Sigmoid colon (tissue), 4 donors: ENCODE results near the gene PPIAL4G.
"Not testable (repeated sequence)": the region's sequence is repeated elsewhere in the genome, so short reads cannot be mapped to it uniquely, and the experiment has no call there.

Source experiments
- EP300 ChIP-seq, 4 donors: sonication (generic); formaldehyde crosslinking; IDR thresholded peaks; one replicate each; pipeline ENCODE4 v1.6.1; 2017; ENCODE audit warnings: antibody characterized with exemption in 4 of 4
- POLR2A ChIP-seq, 2 donors: fragments of 450-650 bp; IDR thresholded peaks; one replicate each; pipeline ENCODE4 v1.6.1; 2016; ENCODE audit warnings: antibody characterized with exemption in 2 of 2, mild to moderate bottlenecking in 2 of 2, moderate library complexity in 2 of 2
- TF ChIP-seq, protein P1 (sequence below), 4 experiments: fragments of 450-650 bp in 3 of 4; fragments of 200-600 bp in 1 of 4; IDR thresholded peaks; one replicate each; pipeline ENCODE4 v1.5.1; 2016 to 2019; ENCODE audit warnings: antibody characterized with exemption in 4 of 4, mild to moderate bottlenecking in 3 of 4, moderate library complexity in 2 of 4

DNA sequence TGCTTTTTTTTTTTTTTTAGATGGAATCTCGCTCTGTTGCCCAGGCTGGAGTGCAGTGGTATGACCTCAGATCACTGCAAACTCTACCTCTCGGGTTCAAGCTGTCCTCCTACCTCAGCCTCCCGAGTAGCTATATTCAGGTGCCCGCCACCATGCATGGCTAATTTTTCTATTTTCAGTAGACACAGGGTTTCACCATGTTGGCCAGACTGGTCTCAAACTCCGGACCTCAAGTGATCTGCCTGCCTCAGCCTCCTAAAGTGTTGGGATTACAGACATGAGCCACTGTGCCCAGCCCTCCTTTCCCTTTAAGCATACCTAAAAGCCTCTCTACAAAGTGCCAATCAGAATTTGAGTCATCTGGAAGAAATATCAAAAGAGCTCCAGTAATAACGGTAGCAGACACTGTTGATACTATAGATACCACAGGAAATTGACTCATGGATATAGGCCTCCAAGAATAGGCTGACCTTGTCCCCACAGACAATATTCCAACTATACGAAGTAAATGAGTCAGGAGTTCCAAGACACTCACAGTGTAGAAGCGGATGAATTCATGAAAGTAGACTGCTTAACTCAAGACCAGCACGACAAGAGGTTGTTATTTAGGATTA lies 29.6 kb upstream of the PPIAL4G start:
- TF ChIP-seq, protein P1, sequence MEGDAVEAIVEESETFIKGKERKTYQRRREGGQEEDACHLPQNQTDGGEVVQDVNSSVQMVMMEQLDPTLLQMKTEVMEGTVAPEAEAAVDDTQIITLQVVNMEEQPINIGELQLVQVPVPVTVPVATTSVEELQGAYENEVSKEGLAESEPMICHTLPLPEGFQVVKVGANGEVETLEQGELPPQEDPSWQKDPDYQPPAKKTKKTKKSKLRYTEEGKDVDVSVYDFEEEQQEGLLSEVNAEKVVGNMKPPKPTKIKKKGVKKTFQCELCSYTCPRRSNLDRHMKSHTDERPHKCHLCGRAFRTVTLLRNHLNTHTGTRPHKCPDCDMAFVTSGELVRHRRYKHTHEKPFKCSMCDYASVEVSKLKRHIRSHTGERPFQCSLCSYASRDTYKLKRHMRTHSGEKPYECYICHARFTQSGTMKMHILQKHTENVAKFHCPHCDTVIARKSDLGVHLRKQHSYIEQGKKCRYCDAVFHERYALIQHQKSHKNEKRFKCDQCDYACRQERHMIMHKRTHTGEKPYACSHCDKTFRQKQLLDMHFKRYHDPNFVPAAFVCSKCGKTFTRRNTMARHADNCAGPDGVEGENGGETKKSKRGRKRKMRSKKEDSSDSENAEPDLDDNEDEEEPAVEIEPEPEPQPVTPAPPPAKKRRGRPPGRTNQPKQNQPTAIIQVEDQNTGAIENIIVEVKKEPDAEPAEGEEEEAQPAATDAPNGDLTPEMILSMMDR (IDR thresholded peaks at IDR 0.05) = not testable (repeated sequence)
- not testable (repeated sequence) for TF ChIP-seq EP300, POLR2A (IDR thresholded peaks at IDR 0.05)
